ENCODE results near the gene MAP3K4. TPM values are rescaled to one million over a fixed set of nuclear protein-coding genes. Genes with fewer than 3 reads are reported as not detected.

Gene MAP3K4
- total and polyA plus RNA-seq, 2 of the 8 experiments (the other 6 are each of a cell fraction or from before 2014, with no cell fraction given): 16.6 to 51.6 TPM

DNA sequence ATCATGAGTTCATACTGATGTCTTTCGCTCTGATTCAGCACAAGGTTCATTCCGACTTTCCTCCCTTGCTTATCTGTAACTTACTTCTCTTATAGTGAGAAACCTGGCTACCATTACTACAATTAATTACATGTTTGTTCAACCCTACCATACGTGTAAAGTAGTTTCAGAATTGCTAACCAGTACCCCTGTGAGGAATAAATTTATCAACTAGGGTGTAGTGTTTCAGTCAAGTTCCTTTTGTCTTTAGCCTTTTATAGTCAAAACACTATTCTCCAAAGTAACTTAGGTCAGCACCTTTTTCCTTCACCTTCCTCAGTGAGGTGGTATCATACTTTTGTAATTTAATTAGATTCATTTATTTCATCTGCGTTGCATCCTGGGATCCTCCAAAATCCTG lies 64.9 kb downstream of the MAP3K4 start (continued):
- TF ChIP-seq, protein P1, sequence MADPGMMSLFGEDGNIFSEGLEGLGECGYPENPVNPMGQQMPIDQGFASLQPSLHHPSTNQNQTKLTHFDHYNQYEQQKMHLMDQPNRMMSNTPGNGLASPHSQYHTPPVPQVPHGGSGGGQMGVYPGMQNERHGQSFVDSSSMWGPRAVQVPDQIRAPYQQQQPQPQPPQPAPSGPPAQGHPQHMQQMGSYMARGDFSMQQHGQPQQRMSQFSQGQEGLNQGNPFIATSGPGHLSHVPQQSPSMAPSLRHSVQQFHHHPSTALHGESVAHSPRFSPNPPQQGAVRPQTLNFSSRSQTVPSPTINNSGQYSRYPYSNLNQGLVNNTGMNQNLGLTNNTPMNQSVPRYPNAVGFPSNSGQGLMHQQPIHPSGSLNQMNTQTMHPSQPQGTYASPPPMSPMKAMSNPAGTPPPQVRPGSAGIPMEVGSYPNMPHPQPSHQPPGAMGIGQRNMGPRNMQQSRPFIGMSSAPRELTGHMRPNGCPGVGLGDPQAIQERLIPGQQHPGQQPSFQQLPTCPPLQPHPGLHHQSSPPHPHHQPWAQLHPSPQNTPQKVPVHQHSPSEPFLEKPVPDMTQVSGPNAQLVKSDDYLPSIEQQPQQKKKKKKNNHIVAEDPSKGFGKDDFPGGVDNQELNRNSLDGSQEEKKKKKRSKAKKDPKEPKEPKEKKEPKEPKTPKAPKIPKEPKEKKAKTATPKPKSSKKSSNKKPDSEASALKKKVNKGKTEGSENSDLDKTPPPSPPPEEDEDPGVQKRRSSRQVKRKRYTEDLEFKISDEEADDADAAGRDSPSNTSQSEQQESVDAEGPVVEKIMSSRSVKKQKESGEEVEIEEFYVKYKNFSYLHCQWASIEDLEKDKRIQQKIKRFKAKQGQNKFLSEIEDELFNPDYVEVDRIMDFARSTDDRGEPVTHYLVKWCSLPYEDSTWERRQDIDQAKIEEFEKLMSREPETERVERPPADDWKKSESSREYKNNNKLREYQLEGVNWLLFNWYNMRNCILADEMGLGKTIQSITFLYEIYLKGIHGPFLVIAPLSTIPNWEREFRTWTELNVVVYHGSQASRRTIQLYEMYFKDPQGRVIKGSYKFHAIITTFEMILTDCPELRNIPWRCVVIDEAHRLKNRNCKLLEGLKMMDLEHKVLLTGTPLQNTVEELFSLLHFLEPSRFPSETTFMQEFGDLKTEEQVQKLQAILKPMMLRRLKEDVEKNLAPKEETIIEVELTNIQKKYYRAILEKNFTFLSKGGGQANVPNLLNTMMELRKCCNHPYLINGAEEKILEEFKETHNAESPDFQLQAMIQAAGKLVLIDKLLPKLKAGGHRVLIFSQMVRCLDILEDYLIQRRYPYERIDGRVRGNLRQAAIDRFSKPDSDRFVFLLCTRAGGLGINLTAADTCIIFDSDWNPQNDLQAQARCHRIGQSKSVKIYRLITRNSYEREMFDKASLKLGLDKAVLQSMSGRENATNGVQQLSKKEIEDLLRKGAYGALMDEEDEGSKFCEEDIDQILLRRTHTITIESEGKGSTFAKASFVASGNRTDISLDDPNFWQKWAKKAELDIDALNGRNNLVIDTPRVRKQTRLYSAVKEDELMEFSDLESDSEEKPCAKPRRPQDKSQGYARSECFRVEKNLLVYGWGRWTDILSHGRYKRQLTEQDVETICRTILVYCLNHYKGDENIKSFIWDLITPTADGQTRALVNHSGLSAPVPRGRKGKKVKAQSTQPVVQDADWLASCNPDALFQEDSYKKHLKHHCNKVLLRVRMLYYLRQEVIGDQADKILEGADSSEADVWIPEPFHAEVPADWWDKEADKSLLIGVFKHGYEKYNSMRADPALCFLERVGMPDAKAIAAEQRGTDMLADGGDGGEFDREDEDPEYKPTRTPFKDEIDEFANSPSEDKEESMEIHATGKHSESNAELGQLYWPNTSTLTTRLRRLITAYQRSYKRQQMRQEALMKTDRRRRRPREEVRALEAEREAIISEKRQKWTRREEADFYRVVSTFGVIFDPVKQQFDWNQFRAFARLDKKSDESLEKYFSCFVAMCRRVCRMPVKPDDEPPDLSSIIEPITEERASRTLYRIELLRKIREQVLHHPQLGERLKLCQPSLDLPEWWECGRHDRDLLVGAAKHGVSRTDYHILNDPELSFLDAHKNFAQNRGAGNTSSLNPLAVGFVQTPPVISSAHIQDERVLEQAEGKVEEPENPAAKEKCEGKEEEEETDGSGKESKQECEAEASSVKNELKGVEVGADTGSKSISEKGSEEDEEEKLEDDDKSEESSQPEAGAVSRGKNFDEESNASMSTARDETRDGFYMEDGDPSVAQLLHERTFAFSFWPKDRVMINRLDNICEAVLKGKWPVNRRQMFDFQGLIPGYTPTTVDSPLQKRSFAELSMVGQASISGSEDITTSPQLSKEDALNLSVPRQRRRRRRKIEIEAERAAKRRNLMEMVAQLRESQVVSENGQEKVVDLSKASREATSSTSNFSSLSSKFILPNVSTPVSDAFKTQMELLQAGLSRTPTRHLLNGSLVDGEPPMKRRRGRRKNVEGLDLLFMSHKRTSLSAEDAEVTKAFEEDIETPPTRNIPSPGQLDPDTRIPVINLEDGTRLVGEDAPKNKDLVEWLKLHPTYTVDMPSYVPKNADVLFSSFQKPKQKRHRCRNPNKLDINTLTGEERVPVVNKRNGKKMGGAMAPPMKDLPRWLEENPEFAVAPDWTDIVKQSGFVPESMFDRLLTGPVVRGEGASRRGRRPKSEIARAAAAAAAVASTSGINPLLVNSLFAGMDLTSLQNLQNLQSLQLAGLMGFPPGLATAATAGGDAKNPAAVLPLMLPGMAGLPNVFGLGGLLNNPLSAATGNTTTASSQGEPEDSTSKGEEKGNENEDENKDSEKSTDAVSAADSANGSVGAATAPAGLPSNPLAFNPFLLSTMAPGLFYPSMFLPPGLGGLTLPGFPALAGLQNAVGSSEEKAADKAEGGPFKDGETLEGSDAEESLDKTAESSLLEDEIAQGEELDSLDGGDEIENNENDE (IDR thresholded peaks at IDR 0.05; ENCODE audit: insufficient replicate concordance, low read length): no peak
- TF ChIP-seq YY1 (IDR thresholded peaks at IDR 0.05; ENCODE audit: low read depth, low read length) (no peak), EZH2 (IDR thresholded peaks at IDR 0.05; ENCODE audit: low read depth, low read length, severe bottlenecking) (no peak), RAD21 (IDR thresholded peaks at IDR 0.05 in 1 of 2, conservative IDR thresholded peaks at IDR 0.05 in 1 of 2; ENCODE audit: low read depth in 2 of 2, low read length in 2 of 2) (no peak), RXRA (IDR thresholded peaks at IDR 0.05; ENCODE audit: insufficient read depth, low read depth, low read length) (no peak), PHF8 (conservative IDR thresholded peaks at IDR 0.05; ENCODE audit: low read depth, low read length) (no peak), SIRT6 (IDR thresholded peaks at IDR 0.05; ENCODE audit: low read length) (no peak)
